GM18498 (cell line): Measurements from ENCODE around the gene CNTNAP4.

ENCODE experiments used
- ATAC-seq: cut with Tn5 transposase; IDR thresholded peaks from one replicate; pipeline ENCODE4 v1.9.1; 2021; ENCODE audit warnings: mild to moderate bottlenecking, moderate library complexity; ENCODE audit not compliant: unreplicated experiment

The CNTNAP4 gene

GRCh38 chr16:76387994-76388393 is 110.8 kb downstream of the CNTNAP4 start:
- ATAC-seq = no peak

- no peak for ATAC-seq
Observed at GRCh38 chr16:76389126-76389525, 111.9 kb downstream of the CNTNAP4 start.

- no peak for ATAC-seq
Observed at GRCh38 chr16:76390476-76390875, 113.3 kb downstream of the CNTNAP4 start.

- no peak for ATAC-seq
Observed at GRCh38 chr16:76396977-76397376, 119.8 kb downstream of the CNTNAP4 start.

- no peak for ATAC-seq
Observed at GRCh38 chr16:76409706-76410105, 132.5 kb downstream of the CNTNAP4 start.

- no peak for ATAC-seq
Observed at GRCh38 chr16:76421571-76421970, 144.4 kb downstream of the CNTNAP4 start.

- no peak for ATAC-seq
Observed at GRCh38 chr16:76428858-76429257, 151.7 kb downstream of the CNTNAP4 start.

GRCh38 chr16:76441391-76441790 is 164.2 kb downstream of the CNTNAP4 start:
- ATAC-seq = no peak

GRCh38 chr16:76441876-76442275 is 164.7 kb downstream of the CNTNAP4 start:
- ATAC-seq = no peak

GRCh38 chr16:76443973-76444372 is 166.8 kb downstream of the CNTNAP4 start:
- no peak for ATAC-seq

- ATAC-seq = no peak
Observed at GRCh38 chr16:76444832-76445231, 167.6 kb downstream of the CNTNAP4 start.

GRCh38 chr16:76445815-76446214 is 168.6 kb downstream of the CNTNAP4 start:
- no peak for ATAC-seq

- ATAC-seq = no peak
Observed at GRCh38 chr16:76446251-76446650, 169.1 kb downstream of the CNTNAP4 start.

GRCh38 chr16:76450890-76451289 is 173.7 kb downstream of the CNTNAP4 start:
- ATAC-seq = no peak

GRCh38 chr16:76455257-76455656 is 178.1 kb downstream of the CNTNAP4 start:
- no peak for ATAC-seq

- no peak for ATAC-seq
Observed at GRCh38 chr16:76456016-76456415, 178.8 kb downstream of the CNTNAP4 start.

GRCh38 chr16:76459111-76459510 is 181.9 kb downstream of the CNTNAP4 start:
- no peak for ATAC-seq

GRCh38 chr16:76461836-76462235 is 184.6 kb downstream of the CNTNAP4 start:
- ATAC-seq = no peak

GRCh38 chr16:76464955-76465620 is 187.9 kb downstream of the CNTNAP4 start:
- ATAC-seq = no peak

- ATAC-seq = no peak
Observed at GRCh38 chr16:76466871-76467270, 189.7 kb downstream of the CNTNAP4 start.

- ATAC-seq = no peak
Observed at GRCh38 chr16:76474048-76474447, 196.8 kb downstream of the CNTNAP4 start.

- no peak for ATAC-seq
Observed at GRCh38 chr16:76478105-76478504, 200.9 kb downstream of the CNTNAP4 start.

GRCh38 chr16:76483307-76483909 is 206.2 kb downstream of the CNTNAP4 start:
- no peak for ATAC-seq
